ENCODE data around the gene PDE10A.
"Not testable (repeated sequence)": the region's sequence is repeated elsewhere in the genome, so short reads cannot be mapped to it uniquely, and the experiment has no call there.

The PDE10A gene

DNA sequence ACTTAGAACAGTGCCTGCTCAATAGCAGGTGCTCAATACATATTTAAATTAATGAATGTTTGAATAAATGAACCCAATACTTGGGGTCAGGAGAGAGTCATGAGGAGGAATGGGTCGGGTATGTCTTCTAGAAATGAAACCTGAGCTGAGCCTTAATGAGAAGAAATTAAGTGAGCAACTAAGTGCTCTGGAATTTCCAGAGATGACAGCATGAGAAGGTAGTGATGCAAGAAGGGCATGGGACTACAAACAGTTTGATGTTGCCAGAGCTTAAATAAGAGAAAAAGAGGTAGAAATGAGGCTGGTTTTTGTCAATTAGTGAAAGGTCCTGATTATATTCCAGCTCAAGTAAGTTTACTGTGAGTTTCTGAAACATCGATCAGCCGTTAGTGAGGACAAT is 82.9 kb downstream of the PDE10A start:
- DNase-seq, result no peak

GRCh38 chr6:165579151-165579550 is 83.9 kb downstream of the PDE10A start:
- DNase-seq, result no peak

DNA sequence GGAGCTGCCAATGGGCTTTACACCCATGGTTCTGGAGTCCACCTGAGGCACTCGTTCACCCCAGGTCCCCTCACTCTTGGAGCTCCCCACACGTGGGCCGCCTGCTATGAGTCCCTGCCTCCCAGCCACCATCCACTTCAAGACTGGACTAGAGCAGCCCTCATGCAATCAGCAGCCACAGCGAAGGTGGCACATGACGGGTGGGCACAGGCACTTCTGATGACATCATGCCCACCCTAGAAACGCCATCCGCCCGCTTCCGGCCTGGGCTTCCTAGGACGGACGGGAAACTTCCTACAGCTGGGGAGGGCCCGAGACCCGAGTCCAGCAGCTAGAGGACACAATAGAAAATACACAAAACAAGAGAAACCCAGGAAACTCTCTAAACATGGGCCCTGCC is 85.5 kb downstream of the PDE10A start:
- DNase-seq, result no peak

- no peak for DNase-seq
These were observed 87.9 kb downstream of the PDE10A start for GRCh38 chr6:165575158-165575549.

- no peak for DNase-seq
These were observed 88.6 kb downstream of the PDE10A start for GRCh38 chr6:165574220-165575157.

GRCh38 chr6:165573671-165574070 is 89.4 kb downstream of the PDE10A start:
- no peak for DNase-seq

GRCh38 chr6:165571721-165572132 is 91.3 kb downstream of the PDE10A start:
- DNase-seq, result no peak

DNA sequence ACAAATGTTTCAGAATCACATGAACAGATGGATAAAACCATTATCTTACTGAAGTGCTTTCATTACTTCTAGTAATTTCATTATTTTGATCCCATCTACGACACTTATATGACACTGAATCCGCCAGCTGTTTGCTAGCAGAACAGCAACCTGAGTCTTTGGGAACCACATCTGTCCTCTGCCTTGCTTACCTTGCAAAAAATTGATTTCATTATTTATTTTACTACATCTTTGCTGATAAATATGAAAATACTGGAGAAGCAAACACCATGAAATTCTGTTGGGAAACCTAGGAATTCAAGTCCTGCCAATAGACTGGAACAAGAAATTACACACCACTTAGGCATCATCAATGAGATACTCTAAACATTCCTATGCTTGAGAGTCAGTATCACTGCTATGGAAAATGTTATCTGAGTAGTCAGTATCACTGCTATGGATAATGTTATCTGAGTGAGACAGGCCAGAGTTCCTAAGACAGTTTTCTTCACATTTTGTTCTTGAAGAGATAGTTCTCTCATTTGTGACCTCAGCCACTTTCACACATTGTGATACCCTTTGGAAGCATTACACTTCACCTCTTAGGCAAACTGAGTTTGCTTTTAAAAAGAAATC is 91.9 kb downstream of the PDE10A start:
- DNase-seq, result no peak

DNA sequence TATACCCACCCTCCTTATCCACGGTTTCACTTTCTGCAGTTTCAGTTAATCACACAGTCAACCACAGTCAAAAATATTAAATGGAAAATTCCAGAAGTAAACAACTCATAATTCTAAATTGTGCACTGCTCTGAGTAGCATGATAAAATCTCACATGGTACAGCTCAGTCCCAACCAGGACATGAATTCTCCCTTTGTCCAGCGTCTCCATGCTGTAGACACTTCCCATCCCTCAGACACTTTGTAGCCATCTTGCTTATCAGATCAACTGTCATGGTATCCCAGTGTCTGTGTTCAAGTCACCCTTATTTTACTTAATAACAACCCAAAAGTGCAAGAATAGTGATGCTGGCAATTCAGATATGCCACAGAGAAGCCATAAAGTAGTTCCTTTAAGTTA is 94.7 kb downstream of the PDE10A start:
- DNase-seq, result no peak

GRCh38 chr6:165566088-165566828 is 96.8 kb downstream of the PDE10A start:
- no peak for DNase-seq

DNA sequence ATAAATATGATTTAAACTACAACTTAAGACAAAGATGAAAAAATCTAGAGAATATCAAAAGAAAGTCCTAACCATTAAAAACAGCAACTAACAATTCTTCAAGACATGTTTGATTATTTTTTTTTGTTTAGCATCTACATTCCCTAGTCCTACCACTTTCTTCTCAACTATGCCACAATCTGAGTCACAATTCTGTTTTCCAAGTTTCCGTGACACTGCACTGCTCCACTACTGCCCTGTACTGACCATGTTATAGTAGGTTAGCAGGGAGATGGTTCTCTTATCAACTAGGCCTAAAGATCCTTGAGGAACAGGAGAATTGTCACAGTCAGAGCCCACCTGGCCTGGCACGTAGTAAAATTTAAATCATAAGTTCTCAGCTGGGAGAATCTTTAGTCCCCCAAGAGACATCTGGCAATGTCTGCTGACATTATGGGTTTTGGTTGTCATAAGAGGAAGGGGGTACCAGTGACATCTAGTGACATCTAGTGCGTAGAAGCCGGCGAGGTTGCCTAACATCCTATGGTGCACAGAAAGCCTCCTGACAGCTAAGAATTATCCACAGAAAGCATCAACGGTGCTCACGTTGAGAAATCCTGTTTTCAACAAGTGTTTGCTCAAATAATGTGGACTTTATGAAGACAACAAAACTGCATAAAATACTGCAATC is 100.5 kb downstream of the PDE10A start:
- no peak for DNase-seq

GRCh38 chr6:165559632-165560031 is 103.4 kb downstream of the PDE10A start:
- DNase-seq, result no peak

DNA sequence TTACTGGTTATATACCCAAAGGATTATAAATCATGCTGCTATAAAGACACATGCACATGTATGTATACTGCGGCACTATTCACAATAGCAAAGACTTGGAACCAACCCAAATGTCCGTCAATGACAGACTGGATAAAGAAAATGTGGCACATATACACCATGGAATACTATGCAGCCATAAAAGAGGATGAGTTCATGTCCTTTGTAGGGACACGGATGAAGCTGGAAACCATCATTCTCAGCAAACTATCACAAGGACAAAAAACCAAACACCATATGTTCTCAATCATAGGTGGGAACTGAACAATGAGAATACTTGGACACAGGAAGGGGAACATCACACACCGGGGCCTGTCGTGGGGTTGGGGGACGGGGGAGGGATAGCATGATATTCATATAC is 104.9 kb downstream of the PDE10A start:
- not testable (repeated sequence) for DNase-seq

- DNase-seq, result no peak
These were observed 105.4 kb downstream of the PDE10A start for GRCh38 chr6:165557674-165558073.

- no peak for DNase-seq
These were observed 106.8 kb downstream of the PDE10A start for GRCh38 chr6:165556116-165556843.

- not testable (repeated sequence) for DNase-seq
These were observed 108.4 kb downstream of the PDE10A start for GRCh38 chr6:165554644-165555043.

- DNase-seq, result no peak
These were observed 110.7 kb downstream of the PDE10A start for GRCh38 chr6:165552248-165552736.

DNA sequence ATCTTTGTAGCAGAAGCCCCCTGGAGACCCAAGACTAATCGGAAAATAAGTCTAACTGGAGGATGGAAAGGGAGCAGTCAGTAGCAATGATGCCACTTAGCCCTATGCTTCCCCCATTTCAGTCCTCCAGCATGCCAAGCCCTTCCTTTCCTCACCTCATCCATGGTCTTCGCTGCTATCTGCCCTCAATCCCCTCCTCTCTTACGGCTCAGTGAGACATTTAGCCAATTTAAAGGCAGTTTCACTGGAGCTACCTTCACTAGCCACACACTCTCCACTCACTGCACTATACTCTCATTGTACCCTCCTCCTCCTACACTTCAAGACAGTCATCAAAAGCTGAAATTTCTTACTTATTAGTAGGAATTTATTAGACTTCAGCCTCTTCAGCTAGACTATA is 111.2 kb downstream of the PDE10A start:
- DNase-seq, result no peak

GRCh38 chr6:165548450-165548849 is 114.6 kb downstream of the PDE10A start:
- DNase-seq, result no peak

GRCh38 chr6:165545806-165546205 is 117.2 kb downstream of the PDE10A start:
- no peak for DNase-seq

- DNase-seq, result no peak
These were observed 119.3 kb downstream of the PDE10A start for GRCh38 chr6:165543781-165544180.

DNA sequence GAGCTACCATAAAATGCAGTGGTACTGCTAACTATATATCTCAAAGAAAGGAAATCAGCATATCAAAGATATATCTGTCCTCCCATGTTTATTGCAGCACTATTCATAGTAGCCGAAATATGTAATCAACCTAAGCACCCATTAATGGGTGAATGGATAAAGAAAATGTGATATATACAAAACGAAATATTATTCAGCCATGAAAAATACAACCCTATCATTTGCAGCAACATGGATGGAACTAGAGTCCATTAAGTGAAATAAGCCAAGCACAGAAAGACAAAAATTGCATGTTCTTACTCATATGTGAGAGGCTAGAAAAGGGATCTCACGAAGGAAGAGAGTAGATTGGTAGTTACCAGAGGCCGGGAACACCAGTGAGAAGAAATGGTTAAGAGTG is 126.1 kb downstream of the PDE10A start:
- no peak for DNase-seq
